Osteocyte (in vitro differentiated cells): ENCODE data around the gene ISM1. TPM values are rescaled to one million over a fixed set of nuclear protein-coding genes. Genes with fewer than 3 reads are reported as not detected.
A peak's percentile ranks its signal among the peaks of the same experiment; 100 is the strongest.

ENCODE experiments used
- DNase-seq: peaks from one replicate; pipeline ENCODE4 v3.0.0; 2021; ENCODE audit warnings: mixed read lengths; ENCODE audit not compliant: unreplicated experiment; ENCODE audit errors: extremely low spot score
- H3K27ac Mint-ChIP-seq: one replicate; pipeline ENCODE4 v1.8.0; 2021; ENCODE audit warnings: mild to moderate bottlenecking, mixed read lengths; ENCODE audit not compliant: unreplicated experiment
- H3K27me3 Mint-ChIP-seq: one replicate; pipeline ENCODE4 v1.8.0; 2021; ENCODE audit warnings: mixed read lengths; ENCODE audit not compliant: unreplicated experiment
- H3K36me3 Mint-ChIP-seq: one replicate; pipeline ENCODE4 v1.8.0; 2021; ENCODE audit warnings: mixed read lengths; ENCODE audit not compliant: unreplicated experiment
- H3K4me1 Mint-ChIP-seq: one replicate; pipeline ENCODE4 v1.8.0; 2021; ENCODE audit warnings: mixed read lengths; ENCODE audit not compliant: unreplicated experiment
- H3K4me3 Mint-ChIP-seq: one replicate; pipeline ENCODE4 v1.8.0; 2021; ENCODE audit warnings: mild to moderate bottlenecking, moderate library complexity, mixed read lengths; ENCODE audit not compliant: unreplicated experiment
- H3K9me3 Mint-ChIP-seq: one replicate; pipeline ENCODE4 v1.8.0; 2021; ENCODE audit warnings: mixed read lengths; ENCODE audit not compliant: unreplicated experiment
- total RNA-seq: library from RNA; stranded (reverse); gene quantifications from 2 replicates; pipeline ENCODE4 v1.2.1, GENCODE V29; 2021
- TF ChIP-seq, protein P1 (sequence below): fragments of 200-600 bp; sonication (generic); IDR thresholded peaks from 2 replicates; pipeline ENCODE4 v1.5.0; 2021; ENCODE audit warnings: antibody characterized with exemption, mild to moderate bottlenecking, moderate library complexity

ISM1 gene
- total RNA-seq, 1 donor from 2014 or later = 0.21 TPM

DNA sequence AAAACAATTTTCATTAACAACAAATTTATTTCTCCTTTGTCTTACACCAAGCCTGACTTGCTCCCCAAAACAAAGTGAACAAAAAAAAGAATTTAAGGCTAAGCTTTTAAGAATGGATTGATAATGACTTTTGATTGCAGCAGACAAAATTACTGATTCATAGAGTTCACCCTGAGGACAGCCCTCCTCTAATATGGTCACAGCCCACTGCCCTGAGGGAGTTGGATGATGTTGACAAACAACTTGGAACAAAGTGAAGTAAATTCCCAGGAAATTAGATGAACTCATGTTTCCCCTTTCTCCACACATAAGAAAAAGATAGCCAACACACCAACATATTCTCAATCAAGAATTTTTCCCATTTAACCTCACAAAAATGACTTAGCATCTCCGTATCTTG, 7.7 kb upstream of the ISM1 start:
- no peaks in the 10 kb centered on the region for H3K36me3 Mint-ChIP-seq
- no peak for DNase-seq
- H3K27me3 Mint-ChIP-seq = peaks cover 66% of the 10 kb centered on the region
- no peaks in the 10 kb centered on the region for H3K9me3 Mint-ChIP-seq
- TF ChIP-seq, protein P1, sequence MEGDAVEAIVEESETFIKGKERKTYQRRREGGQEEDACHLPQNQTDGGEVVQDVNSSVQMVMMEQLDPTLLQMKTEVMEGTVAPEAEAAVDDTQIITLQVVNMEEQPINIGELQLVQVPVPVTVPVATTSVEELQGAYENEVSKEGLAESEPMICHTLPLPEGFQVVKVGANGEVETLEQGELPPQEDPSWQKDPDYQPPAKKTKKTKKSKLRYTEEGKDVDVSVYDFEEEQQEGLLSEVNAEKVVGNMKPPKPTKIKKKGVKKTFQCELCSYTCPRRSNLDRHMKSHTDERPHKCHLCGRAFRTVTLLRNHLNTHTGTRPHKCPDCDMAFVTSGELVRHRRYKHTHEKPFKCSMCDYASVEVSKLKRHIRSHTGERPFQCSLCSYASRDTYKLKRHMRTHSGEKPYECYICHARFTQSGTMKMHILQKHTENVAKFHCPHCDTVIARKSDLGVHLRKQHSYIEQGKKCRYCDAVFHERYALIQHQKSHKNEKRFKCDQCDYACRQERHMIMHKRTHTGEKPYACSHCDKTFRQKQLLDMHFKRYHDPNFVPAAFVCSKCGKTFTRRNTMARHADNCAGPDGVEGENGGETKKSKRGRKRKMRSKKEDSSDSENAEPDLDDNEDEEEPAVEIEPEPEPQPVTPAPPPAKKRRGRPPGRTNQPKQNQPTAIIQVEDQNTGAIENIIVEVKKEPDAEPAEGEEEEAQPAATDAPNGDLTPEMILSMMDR = no peak
- no peak overlapping the region for H3K27ac Mint-ChIP-seq
- no peak overlapping the region for H3K4me3 Mint-ChIP-seq
- no peaks in the 10 kb centered on the region for H3K4me1 Mint-ChIP-seq

DNA sequence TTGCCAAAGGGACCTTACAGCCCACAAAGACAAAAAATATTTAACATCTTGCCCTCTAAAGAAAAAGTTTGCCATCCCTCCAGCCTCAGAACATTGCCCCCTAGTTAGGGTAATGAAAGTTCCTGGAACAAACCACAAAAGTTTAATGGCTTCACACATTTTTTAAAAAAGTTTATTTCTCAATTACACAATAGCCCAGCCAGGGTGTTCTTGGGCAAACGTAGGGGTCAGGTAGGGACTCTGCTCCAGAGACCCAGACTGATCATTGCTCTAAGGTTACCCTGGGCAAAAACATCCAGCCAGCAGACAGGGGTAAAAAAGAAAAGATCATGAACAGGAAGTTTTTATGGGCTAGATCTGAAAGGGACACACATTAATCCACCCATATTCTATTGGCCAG, 4.5 kb upstream of the ISM1 start:
- TF ChIP-seq, protein P1 = no peak
- no peak overlapping the region for H3K27ac Mint-ChIP-seq

DNA sequence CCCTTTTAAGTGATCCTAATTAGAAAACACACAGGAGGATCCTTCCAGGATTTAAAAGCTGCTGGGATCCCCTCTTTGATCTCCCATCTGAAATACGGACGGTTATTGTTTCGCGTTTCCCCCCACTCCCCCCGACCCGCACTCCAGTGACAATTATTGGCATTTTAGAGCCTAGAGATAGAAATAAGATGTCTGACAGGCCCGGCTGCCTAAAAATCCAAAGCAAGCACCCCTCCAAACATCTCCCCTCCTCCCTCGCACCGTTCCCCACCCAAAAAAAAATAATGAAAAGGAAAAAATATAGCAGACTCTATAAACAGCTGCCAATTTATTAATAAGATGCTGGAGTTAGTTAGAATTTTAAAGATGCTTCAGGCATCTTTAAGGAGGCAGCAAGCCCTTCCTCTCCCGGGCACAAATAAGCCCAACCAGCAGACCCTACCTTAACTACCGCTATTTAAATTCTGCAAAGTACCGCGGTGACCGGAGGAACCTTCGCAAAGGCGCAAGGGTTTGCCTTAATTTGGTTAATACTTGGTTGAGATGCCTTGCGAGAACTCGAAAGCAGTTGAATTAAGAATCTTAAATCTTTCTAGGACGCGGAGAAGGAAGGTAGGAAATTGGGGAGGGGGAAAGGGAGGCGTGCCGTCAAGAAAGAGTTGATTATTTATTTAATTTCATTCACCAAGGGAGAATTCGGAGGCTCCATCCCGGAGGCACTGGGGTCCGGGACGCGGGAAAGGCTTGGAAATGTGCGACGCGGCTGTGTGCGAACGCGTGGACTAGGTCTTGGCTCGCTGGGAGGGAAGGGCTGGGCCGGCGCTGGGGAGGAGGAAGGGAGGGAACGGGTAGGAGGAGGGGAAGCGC, 1.5 kb upstream of the ISM1 start:
- Mint-ChIP-seq H3K27ac (no peak overlapping the region), H3K36me3 (peaks cover 2% of the 10 kb centered on the region), H3K4me1 (peaks cover 16% of the 10 kb centered on the region), H3K9me3 (no peaks in the 10 kb centered on the region), H3K27me3 (peaks cover 80% of the 10 kb centered on the region), H3K4me3 (peak overlapping the region; percentile 75)
- no peak for DNase-seq
- TF ChIP-seq, protein P1 = no peak

More for the DNA sequence above, 4.5 kb upstream of the ISM1 start:
- Mint-ChIP-seq H3K36me3 (peaks cover 2% of the 10 kb centered on the region), H3K27me3 (peaks cover 86% of the 10 kb centered on the region), H3K4me1 (peaks cover 13% of the 10 kb centered on the region), H3K4me3 (no peak overlapping the region), H3K9me3 (no peaks in the 10 kb centered on the region)
- DNase-seq = no peak

DNA sequence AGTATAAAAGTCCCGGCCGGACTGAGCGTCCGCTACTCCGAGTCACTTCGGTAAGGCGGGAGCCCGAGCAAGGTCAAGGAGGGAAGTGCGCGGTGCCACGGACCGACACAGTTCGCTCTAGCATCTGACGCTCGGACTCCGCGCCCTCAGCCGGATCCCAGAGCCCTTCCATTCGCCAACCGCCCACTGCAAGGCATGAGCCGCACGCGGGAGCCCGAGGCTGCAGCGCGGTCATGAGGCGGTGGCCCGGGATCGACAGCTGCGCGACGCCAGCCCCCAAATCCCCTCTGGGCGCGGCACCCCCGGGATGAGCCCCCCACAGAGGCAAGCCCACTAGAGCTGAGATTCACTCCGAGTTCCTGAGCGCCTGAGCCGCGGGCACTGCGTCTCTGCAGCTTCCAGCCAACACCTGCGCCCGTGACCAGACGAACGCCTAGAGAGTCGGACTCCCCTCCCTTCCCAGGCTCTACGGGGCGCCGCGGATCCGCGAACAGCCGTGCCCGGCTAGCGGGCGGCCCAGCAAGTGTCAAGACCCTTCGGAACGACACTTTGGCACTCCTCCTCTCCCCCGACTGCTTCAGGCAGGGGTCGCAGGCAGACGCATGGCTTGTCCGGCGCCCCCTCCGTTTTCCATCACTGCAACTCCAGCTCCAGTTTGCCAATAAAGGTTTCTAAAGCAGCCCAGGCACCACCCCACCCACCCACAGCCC, 725 bp upstream of the ISM1 start:
- Mint-ChIP-seq H3K36me3 (peaks cover 2% of the 10 kb centered on the region), H3K9me3 (no peaks in the 10 kb centered on the region), H3K27me3 (peaks cover 75% of the 10 kb centered on the region), H3K4me1 (peaks cover 16% of the 10 kb centered on the region), H3K27ac (no peak overlapping the region), H3K4me3 (peak overlapping the region; percentile 75)
- TF ChIP-seq, protein P1 = no peak
- DNase-seq = no peak

DNA sequence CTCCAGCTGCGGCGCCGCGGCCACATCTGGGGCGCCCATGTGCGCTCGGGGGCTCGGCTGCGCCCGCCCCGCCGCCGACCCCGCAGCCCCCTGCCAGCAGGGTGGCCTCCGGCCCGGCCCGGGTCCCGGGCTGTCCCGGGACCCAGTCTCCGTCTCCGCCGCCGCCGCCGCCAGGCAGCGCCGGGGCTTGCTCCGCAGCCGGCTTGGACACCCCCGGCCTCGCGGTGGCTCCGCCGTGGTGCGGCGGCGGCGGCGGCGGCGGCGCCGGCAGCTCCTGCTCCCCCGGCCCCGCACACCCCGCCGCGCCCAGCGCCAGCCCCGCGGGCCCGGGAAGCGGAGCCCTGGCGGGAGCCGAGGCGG, 219 bp downstream of the ISM1 start:
- no peaks in the 10 kb centered on the region for H3K9me3 Mint-ChIP-seq
- peaks cover 71% of the 10 kb centered on the region for H3K27me3 Mint-ChIP-seq
- peaks cover 2% of the 10 kb centered on the region for H3K36me3 Mint-ChIP-seq
- no peak overlapping the region for H3K4me3 Mint-ChIP-seq
- H3K27ac Mint-ChIP-seq = no peak overlapping the region
- H3K4me1 Mint-ChIP-seq = peaks cover 16% of the 10 kb centered on the region
- DNase-seq = no peak
- TF ChIP-seq, protein P1 = no peak
